HG02678 (cell line): ENCODE measurements around the gene KRTAP9-1.
"Not testable (repeated sequence)": the region's sequence is repeated elsewhere in the genome, so short reads cannot be mapped to it uniquely, and the experiment has no call there.

Source experiments
- ATAC-seq: cut with Tn5 transposase; IDR thresholded peaks from one replicate; pipeline ENCODE4 v1.9.1; 2021; ENCODE audit warnings: mild to moderate bottlenecking, moderate library complexity; ENCODE audit not compliant: unreplicated experiment

Gene KRTAP9-1, protein sequence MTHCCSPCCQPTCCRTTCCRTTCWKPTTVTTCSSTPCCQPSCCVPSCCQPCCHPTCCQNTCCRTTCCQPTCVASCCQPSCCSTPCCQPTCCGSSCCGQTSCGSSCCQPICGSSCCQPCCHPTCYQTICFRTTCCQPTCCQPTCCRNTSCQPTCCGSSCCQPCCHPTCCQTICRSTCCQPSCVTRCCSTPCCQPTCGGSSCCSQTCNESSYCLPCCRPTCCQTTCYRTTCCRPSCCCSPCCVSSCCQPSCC

GRCh38 chr17:41189837-41190318, at the start of gene KRTAP9-1:
Gene KRTAP9-1, plus strand, starts transcription at chr17:41189887. Its CDS starts 0 bp downstream, at chr17:41189887.
- ATAC-seq, result not testable (repeated sequence)

DNA sequence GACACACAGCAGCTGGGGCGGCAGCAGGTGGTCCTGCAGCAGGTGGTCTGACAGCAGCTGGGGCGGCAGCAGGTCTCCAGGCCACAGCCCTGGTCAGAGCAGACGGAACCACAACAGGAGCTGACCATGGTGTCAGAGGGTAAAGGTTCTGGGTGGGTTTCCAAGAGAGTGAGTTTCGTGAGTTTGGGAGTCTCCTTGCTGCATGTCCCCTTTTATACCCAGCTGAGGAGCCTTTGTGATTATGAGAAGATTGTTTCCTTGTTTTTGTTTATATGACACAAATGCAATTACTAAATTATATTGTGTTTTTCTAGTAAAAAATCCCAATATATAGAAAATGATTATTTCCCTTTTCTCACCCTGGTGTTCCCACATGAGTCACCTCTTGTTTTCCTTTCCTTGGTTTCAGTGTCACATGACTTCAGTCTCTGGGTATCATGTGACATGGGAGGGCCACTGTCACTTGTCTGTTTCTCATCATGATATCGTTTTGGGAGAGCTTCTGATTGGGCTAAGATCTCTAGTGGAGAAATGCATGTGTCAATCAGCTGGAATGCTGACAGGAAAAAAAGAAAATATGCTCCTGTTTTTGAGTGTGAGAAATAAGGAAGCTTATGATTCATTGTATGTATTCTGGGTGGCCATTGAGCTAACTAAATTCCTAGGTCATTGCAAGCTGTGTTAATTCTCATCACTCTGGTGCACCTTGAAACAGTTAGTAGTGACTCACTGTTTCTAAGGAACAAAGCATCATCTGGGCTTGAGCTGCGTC, 49.1 kb upstream of the KRTAP9-1 start, which contains the start of gene KRTAP4-6:
KRTAP4-6 (minus strand) TSS at position 185 of the 772 bp plus-strand sequence; CDS start at position 128, 57 bp downstream.
- ATAC-seq, result no peak

DNA sequence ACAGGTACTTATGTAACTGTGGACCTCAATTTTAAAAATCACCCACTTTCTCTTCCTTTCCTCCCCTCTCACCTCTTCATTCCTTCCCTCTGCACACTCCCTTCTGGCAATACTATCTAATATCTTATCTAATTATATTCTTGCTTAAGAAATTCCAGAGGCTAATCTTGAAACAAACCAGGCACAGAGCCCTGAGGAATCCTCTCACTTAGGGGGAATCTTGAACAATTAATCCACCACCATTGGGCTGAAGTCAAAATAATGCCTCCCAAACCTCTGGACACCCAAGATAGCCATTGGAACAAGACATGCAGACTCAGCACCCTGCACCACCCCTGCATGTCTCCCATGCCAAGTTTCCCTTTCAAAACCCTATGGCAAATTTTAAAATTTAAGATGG, 48.3 kb upstream of the KRTAP9-1 start:
- no peak for ATAC-seq

DNA sequence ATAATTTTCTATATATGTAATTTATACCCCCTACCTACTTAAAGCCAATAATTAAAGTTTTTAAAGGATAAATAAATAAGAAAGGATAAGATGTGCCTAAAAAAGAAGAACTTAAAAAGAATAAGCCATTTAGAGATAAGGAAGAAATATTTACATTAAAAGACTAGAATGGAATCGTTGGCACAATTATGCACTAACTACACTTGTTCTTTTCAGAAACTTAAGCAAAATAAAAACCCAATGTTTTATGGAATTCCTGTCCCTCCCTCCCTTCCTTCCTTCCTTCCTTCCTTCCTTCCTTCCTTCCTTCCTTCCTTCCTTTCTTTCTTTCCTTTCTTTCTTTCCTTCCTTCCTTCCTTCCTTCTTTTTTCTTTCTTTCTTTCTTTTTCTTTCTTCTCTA, 44.8 kb upstream of the KRTAP9-1 start:
- ATAC-seq, result no peak

- no peak for ATAC-seq
Measured at GRCh38 chr17:41145261-41145660, 44.4 kb upstream of the KRTAP9-1 start.

- ATAC-seq, result no peak
Measured at GRCh38 chr17:41147531-41148204, 42.0 kb upstream of the KRTAP9-1 start.

- not testable (repeated sequence) for ATAC-seq
Measured at GRCh38 chr17:41148971-41149651, 40.6 kb upstream of the KRTAP9-1 start.

DNA sequence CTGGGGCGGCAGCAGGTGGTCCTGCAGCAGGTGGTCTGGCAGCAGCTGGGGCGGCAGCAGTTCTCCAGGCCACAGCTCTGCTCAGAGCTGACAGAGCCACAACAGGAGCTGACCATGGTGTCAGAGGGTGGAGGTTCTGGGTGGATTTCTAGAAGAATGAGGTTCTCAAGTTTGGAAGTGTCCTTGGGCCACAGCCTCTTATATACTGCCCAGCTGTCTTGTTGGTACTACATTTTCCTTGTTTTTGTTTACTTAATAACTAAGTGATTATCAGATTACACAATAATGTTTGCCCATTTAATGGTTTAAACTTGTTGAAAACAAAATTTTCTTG, 40.1 kb upstream of the KRTAP9-1 start, which contains the start of gene KRTAP4-5:
KRTAP4-5 (minus strand) TSS at position 174 of the 334 bp plus-strand sequence; CDS start at position 116, 58 bp downstream.
- ATAC-seq, result no peak

DNA sequence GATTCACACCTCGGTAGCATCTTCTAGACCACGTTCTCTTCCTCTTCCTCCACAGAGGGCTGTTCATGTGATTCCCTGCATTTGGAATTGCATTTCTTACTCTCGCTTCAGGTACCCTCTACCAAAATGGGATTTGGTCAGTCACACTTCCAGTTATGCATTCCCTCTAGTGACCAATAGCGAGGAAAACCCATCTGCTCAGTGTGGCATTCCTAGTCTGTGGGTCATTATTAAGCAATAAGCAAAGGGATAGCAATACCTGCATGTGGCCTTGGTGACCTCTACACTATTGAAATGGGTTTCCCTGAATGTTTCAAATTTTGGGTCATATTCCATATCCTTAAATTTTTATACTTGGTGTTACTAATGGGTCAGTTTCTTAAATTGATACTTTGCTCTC, 39.7 kb upstream of the KRTAP9-1 start:
- no peak for ATAC-seq

DNA sequence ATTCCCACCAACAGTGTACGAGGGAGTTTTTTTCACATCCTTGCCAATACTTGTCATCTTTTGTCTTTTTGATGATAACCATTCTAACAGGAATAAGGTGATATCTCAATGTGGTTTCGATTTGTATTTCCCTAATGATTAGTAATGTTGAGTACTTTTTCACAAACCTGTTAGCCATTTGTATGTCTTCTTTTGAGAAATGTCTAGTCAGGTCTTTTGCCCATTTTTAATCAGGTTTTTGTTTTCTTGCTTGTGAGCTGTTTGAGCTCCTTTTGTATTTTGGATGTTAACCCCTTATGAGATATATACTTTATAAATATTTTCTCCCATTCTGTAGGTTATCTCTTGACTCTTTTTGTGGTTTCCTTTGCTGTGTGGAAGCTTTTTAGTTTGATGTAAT, 38.2 kb upstream of the KRTAP9-1 start:
- ATAC-seq, result no peak

DNA sequence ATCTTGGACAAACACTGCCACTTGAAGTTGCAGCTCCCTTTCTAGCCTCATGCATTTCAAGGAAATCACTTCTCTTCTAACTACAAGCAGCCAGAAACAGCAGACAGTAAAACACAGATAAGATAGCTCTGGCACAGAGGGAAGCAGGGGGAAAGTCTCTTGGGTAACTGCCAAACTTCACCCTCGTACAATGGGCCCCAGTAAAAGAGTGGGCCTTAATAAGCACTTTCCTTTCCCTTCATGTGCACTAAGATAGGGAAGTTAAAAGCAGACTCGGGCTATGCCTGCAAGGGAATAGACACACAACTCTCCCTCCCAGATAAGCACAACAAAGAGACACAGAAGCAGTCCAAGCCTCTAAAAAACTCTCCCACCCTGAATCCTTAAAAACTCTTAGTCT, 35.8 kb upstream of the KRTAP9-1 start:
- no peak for ATAC-seq

DNA sequence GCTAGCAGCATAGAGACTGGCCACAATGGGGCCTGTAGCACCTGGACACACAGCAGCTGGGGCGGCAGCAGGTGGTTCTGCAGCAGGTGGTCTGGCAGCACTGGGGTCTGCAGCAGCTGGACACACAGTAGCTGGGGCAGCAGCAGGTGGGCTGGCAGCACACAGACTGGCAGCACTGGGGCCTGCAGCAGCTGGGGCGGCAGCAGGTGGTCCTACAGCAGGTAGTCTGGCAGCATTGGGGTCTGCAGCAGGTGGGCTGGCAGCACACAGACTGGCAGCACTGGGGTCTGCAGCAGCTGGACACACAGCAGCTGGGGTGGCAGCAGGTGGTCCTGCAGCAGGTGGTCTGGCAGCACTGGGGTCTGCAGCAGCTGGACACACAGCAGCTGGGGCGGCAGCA, 29.5 kb upstream of the KRTAP9-1 start:
- not testable (repeated sequence) for ATAC-seq

DNA sequence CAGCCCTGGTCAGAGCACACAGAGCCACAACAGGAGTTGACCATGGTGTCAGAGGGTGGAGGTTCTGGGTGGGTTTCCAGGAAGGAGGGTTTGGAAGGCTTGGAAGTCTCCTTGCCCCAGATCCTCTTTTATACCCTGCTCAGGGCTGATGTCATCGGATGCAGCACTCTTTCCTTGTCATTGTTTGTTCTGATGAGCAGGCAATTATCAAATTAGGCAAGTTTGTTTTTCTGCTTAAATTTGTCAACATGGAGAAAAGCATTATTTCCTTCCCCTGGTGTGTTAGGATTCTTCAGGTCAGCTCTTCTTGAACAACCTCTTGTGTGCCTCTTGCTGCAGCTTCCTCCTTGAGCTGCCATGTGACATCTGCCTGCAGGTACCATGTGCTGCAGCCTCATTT, 29.0 kb upstream of the KRTAP9-1 start, which contains the start of gene KRTAP4-4:
KRTAP4-4 (minus strand) TSS at position 101 of the 400 bp plus-strand sequence; CDS start at position 44, 57 bp downstream.
- ATAC-seq, result no peak

GRCh38 chr17:41163828-41164227, 25.9 kb upstream of the KRTAP9-1 start:
- ATAC-seq, result no peak

GRCh38 chr17:41167561-41167960, 22.1 kb upstream of the KRTAP9-1 start:
- ATAC-seq, result no peak

GRCh38 chr17:41168121-41168520, 21.6 kb upstream of the KRTAP9-1 start, which contains the start of gene KRTAP4-3:
Gene KRTAP4-3, minus strand, starts transcription at chr17:41168221. Its CDS starts 49 bp downstream, at chr17:41168172.
- no peak for ATAC-seq

GRCh38 chr17:41171886-41172285, 17.8 kb upstream of the KRTAP9-1 start:
- ATAC-seq, result no peak

DNA sequence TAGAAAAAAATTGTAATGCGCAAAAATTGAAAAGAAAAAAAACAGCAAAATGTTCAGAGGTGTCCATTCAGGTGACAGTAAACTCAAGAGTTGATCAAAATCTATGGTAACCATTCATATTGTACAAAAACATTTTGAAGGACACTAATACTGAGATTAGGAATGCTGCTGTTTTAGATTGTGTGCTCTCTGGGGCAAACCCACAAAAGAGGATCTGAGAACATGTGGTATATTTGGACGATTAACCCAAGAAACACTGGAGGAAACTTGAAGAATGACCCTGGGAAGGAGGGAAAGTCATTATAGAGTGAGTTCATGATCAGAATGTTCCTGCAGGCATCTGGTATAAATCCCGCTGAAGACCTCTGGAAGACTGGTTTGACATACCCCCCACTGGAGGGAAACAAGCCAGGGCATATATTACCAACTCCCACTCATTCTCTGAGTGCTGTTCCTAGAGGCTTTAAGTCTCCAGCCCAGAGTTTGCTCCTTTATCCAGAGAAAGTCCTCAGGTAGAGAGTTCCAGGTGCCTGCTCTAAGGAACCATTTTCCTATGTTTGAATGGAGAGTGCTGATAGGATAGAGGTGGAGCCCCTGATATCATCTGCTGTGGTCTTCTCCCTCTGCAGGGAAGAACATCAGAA, 12.8 kb upstream of the KRTAP9-1 start:
- no peak for ATAC-seq

GRCh38 chr17:41177727-41178271, 11.9 kb upstream of the KRTAP9-1 start, which contains the start of gene KRTAP4-2:
Gene KRTAP4-2, minus strand, starts transcription at chr17:41178221. Its CDS starts 57 bp downstream, at chr17:41178164.
- ATAC-seq, result no peak

GRCh38 chr17:41178341-41178740, 11.3 kb upstream of the KRTAP9-1 start:
- ATAC-seq, result no peak
